Measurements from ENCODE around the gene UBE2F.

DNA sequence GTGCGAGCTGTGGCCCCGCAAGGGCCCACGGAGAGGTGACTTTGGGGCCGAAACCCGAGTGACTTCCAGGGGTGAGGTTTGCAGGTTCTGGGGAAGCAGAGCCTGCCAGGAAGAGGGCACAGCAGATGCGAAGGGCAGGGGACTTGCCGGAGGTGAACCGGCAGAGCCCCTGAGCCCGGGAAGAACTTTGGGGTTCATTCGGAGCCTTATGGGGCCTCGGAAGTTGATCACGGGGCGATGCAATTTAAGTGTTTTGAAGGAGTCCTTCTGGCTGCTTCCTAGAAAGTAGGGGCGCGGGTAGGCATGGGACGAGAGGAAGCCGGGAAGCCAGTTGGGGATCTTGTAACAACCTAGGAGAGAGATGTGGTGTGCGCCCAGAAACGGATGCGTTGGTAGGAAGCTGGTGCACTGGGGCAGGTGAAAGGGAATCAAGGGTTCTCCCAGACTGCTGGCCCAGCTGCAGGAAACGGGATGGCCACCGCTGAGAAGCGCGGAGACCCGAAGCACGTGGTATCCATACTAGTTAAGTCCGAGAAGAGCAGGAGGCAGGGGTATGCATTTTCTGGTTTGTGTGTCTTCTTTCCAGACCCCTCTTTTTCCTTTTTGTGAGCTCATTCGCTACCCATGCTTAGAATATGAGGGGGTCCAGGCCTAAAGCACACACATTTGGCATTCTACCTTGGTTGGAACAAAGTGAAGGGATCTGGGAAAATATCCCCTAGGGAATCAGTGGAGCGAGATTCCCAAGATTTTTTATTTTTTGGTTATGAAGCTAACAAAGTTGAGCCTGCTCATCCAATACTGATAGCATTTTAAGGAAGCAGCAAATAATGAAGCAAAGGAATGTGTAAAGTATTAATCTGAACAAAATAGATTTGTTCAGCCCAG is 94.7 kb downstream of the UBE2F start:
- TF ChIP-seq EZH2 (IDR thresholded peaks at IDR 0.05; ENCODE audit: borderline replicate concordance), result no peak
- TF ChIP-seq, protein P1, sequence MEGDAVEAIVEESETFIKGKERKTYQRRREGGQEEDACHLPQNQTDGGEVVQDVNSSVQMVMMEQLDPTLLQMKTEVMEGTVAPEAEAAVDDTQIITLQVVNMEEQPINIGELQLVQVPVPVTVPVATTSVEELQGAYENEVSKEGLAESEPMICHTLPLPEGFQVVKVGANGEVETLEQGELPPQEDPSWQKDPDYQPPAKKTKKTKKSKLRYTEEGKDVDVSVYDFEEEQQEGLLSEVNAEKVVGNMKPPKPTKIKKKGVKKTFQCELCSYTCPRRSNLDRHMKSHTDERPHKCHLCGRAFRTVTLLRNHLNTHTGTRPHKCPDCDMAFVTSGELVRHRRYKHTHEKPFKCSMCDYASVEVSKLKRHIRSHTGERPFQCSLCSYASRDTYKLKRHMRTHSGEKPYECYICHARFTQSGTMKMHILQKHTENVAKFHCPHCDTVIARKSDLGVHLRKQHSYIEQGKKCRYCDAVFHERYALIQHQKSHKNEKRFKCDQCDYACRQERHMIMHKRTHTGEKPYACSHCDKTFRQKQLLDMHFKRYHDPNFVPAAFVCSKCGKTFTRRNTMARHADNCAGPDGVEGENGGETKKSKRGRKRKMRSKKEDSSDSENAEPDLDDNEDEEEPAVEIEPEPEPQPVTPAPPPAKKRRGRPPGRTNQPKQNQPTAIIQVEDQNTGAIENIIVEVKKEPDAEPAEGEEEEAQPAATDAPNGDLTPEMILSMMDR (IDR thresholded peaks at IDR 0.05; ENCODE audit: poor library complexity), result no peak
